Karpas-422 (cell line): ENCODE data around the gene SGPL1. TPM values are rescaled to one million over a fixed set of nuclear protein-coding genes. Genes with fewer than 3 reads are reported as not detected.

Source experiments
- DNase-seq: peaks from one replicate; pipeline ENCODE4 v3.0.0-alpha.2; 2015
- H2AFZ ChIP-seq: fragments of 200-600 bp; sonication (generic); 2 replicates; pipeline ENCODE4 v1.6.1; 2014; ENCODE audit warnings: antibody characterized with exemption, low read length, mixed read lengths
- H3K27ac ChIP-seq: fragments of 200-600 bp; sonication (generic); 2 replicates; pipeline ENCODE4 v1.5.1; 2014; ENCODE audit warnings: mild to moderate bottlenecking, low read length, moderate library complexity
- H3K27me3 ChIP-seq: fragments of 200-600 bp; sonication (generic); 2 replicates; pipeline ENCODE4 v1.6.1; 2014; ENCODE audit warnings: low read length, mixed read lengths
- H3K36me3 ChIP-seq: fragments of 200-600 bp; sonication (generic); 2 replicates; pipeline ENCODE4 v1.6.1; 2014; ENCODE audit warnings: low read length, mixed read lengths; ENCODE audit not compliant: insufficient read depth
- H3K4me1 ChIP-seq: fragments of 200-600 bp; sonication (generic); 2 replicates; pipeline ENCODE4 v1.6.1; 2014; ENCODE audit warnings: mild to moderate bottlenecking, low read length, mixed read lengths
- H3K4me2 ChIP-seq: fragments of 200-600 bp; sonication (generic); 2 replicates; pipeline ENCODE4 v1.6.1; 2014; ENCODE audit warnings: low read length, low read depth, mild to moderate bottlenecking; ENCODE audit not compliant: poor library complexity, severe bottlenecking
- H3K4me3 ChIP-seq: fragments of 200-600 bp; sonication (generic); 2 replicates; pipeline ENCODE4 v1.5.1; 2014; ENCODE audit warnings: mild to moderate bottlenecking, antibody characterized with exemption, low read length, mixed read lengths
- H3K79me2 ChIP-seq: fragments of 200-600 bp; sonication (generic); 2 replicates; pipeline ENCODE4 v1.6.1; 2014; ENCODE audit warnings: mild to moderate bottlenecking, low read length, mixed read lengths
- H3K9ac ChIP-seq: fragments of 200-600 bp; sonication (generic); 2 replicates; pipeline ENCODE4 v1.6.0; 2014; ENCODE audit warnings: low read length
- H3K9me2 ChIP-seq: fragments of 200-600 bp; sonication (generic), shearing (Covaris generic); replicated peaks from 2 replicates; pipeline ENCODE4 v1.6.0; 2014; ENCODE audit warnings: mild to moderate bottlenecking, low read length, moderate library complexity; ENCODE audit not compliant: insufficient read depth
- H3K9me3 ChIP-seq: fragments of 300-700, 200-600 bp; sonication (generic); 2 replicates; pipeline ENCODE4 v1.6.1; 2014; ENCODE audit warnings: low read length, mixed read lengths
- H4K20me1 ChIP-seq: fragments of 200-600 bp; sonication (generic); 2 replicates; pipeline ENCODE4 v1.6.1; 2014; ENCODE audit warnings: mild to moderate bottlenecking, antibody characterized with exemption, low read length, low read depth; ENCODE audit not compliant: insufficient read depth
- total RNA-seq: library from RNA; depleted of rRNA; stranded (reverse); fragments of >200 nt; shearing (Covaris generic); gene quantifications from 2 replicates; pipeline ENCODE4 v1.2.3, GENCODE V29; 2014; ENCODE audit warnings: low replicate concordance

Gene SGPL1
- total RNA-seq, 1 experiment from 2014 or later = 26.3 TPM

DNA sequence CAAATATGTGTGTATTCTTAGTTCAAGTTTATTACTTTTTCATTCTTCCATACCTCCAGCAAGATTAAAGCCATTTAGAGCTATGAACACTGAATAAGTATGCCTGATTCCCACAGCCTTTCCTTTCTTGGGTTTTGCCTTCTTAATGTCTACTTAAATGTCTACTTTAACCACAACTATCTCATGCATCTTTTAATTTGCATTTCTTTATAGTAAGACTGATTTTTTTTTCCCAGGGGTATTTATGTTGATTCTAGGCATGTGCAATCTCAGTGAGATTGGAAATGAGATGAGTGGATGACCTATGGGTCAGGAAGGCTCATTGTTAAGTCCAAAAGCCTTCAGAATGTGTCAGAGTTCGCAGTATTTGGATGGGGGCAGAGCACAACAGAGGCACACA lies 69.0 kb downstream of the SGPL1 start:
- Histone ChIP-seq H3K9me3 (no peaks in the 10 kb centered on the region), H3K9ac (no peak overlapping the region), H3K79me2 (peaks cover 15% of the 10 kb centered on the region), H3K4me1 (peaks cover 25% of the 10 kb centered on the region), H3K27ac (no peak overlapping the region), H3K9me2 (no peaks in the 10 kb centered on the region), H3K4me2 (no peak overlapping the region), H3K4me3 (no peak overlapping the region), H3K36me3 (peaks cover 3% of the 10 kb centered on the region; the same call in 1 of the 2 replicates), H4K20me1 (no peaks in the 10 kb centered on the region), H3K27me3 (no peaks in the 10 kb centered on the region), H2AFZ (no peak overlapping the region)
- DNase-seq = no peak

DNA sequence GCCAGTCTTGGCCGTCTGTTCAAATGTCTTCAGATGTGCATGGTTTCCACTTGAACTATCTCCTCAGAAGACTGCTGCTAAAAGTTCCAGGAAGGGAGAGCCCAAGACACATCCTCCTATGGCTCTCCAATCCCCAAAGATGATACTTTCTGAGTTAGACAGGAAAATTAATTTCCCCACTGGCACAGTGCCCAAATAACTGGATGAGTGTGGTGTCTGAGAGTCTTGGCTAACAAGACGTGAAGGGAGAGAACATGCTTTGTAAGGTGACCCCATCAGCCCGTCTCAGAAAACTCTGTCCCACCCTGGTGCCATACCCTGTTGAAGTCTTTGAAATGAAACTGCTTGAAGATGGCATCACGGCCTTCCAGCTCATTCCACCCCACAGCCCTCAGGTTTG lies 69.7 kb downstream of the SGPL1 start:
- H3K4me1 ChIP-seq = peaks cover 23% of the 10 kb centered on the region
- H3K36me3 ChIP-seq = peaks cover 3% of the 10 kb centered on the region; the same call in 1 of the 2 replicates
- H3K4me2 ChIP-seq = no peak overlapping the region
- peak; percentile 34 for DNase-seq
- no peaks in the 10 kb centered on the region for H3K9me2 ChIP-seq
- H3K27ac ChIP-seq = no peak overlapping the region
- no peak overlapping the region for H2AFZ ChIP-seq
- no peaks in the 10 kb centered on the region for H3K9me3 ChIP-seq
- peaks cover 15% of the 10 kb centered on the region for H3K79me2 ChIP-seq
- no peaks in the 10 kb centered on the region for H4K20me1 ChIP-seq
- H3K27me3 ChIP-seq = no peaks in the 10 kb centered on the region
- no peak overlapping the region for H3K9ac ChIP-seq
- no peak overlapping the region for H3K4me3 ChIP-seq

DNA sequence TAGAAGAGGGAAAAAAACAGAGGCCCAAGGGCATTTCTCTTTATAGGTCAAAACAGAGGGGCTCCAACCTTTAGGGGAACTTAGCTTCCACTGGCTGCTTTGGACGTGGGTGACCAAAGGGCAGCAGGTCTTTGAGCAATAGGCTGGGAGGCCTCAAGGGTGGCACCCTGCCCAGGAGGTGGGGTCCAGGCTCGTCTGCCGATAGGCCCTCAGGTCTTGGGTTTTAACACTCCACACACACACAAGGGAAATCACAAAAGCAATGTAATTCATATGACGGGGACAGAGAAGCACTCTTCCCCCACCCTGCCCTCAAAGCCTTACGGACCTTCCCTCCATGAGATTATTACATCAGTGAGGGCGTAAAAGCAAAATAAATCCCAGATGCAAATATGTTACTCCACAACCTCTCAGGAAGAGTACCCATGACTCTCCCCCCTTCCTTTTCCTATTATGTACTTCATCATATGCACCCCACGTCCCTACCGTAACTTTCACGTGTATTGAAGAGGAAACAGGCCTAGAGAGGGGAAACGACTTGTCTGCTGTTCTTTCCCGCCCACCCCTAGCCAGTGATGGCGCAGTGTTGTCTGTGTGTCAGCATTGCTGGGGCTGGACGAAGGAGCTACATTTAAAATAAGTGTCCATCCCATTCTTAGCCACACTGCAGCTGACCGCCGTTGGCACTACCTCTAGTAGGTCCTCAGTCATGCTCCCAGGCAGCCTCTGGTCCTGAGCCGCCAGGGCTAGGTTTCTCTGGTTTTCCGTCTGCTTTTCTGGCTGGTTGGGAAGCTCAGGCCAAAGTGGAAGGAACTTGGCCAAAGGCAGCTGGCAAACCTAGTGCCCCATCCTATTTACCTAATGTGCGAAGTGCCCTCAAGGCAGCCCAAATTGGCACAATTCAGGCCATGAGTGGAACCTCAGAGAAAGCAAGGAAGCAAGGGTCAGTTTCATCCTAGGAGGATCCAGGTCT lies 70.5 kb downstream of the SGPL1 start:
- H3K9ac ChIP-seq = no peak overlapping the region
- H3K4me1 ChIP-seq = peaks cover 23% of the 10 kb centered on the region
- H3K79me2 ChIP-seq = peaks cover 15% of the 10 kb centered on the region
- H3K9me3 ChIP-seq = no peaks in the 10 kb centered on the region
- no peak overlapping the region for H3K4me2 ChIP-seq
- no peak overlapping the region for H3K27ac ChIP-seq
- no peak overlapping the region for H3K4me3 ChIP-seq
- H3K36me3 ChIP-seq = peaks cover 3% of the 10 kb centered on the region; the same call in 1 of the 2 replicates
- DNase-seq = peak; percentile 10
- H3K27me3 ChIP-seq = no peaks in the 10 kb centered on the region
- no peak overlapping the region for H2AFZ ChIP-seq
- no peaks in the 10 kb centered on the region for H3K9me2 ChIP-seq
- no peaks in the 10 kb centered on the region for H4K20me1 ChIP-seq

DNA sequence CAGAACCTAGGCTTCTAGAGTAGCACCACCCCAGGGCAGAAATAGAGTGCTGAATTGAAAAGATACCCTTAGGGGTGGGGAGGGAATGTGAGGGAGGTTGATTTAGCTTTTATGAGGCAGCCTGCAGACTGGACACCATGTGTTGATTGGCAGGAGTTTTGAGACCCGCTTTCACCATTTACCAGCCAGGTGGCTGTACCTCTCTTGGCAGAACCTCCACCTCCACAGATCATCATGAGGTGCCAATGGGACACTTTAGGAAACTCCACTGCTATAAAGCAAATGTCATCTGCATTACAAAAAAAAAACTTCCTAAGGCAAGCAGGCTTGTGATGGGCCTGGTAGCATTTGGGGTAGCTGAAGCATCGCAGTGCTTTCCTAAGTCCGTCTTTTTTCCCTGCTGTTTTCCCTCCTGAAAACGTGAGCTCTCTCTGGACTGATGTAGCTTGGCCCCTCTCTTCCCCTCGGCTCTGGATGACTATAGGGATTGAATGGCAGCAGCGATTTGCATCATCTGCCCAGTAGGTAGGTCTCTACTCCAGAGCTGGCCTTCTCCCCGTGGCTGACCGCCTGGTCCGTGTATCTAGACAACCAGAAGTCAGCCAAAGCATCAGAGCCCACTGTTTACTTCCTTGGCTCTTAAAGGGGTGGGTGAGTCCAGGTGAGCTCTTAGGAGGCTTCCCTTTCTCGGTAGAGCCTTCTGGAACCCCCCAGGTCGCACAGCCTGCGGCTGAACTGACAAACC lies 71.3 kb downstream of the SGPL1 start:
- peaks cover 15% of the 10 kb centered on the region for H3K79me2 ChIP-seq
- no peaks in the 10 kb centered on the region for H3K9me2 ChIP-seq
- H2AFZ ChIP-seq = no peak overlapping the region
- DNase-seq = peak; percentile 39
- peak overlapping the region; percentile 67 for H3K27ac ChIP-seq
- no peaks in the 10 kb centered on the region for H3K27me3 ChIP-seq
- no peaks in the 10 kb centered on the region for H3K9me3 ChIP-seq
- peaks cover 3% of the 10 kb centered on the region; the same call in 1 of the 2 replicates for H3K36me3 ChIP-seq
- peak overlapping the region; percentile 98 for H3K4me2 ChIP-seq
- no peaks in the 10 kb centered on the region for H4K20me1 ChIP-seq
- peak overlapping the region; percentile 77 for H3K9ac ChIP-seq
- H3K4me1 ChIP-seq = peaks cover 23% of the 10 kb centered on the region
- peak overlapping the region; percentile 72 for H3K4me3 ChIP-seq

DNA sequence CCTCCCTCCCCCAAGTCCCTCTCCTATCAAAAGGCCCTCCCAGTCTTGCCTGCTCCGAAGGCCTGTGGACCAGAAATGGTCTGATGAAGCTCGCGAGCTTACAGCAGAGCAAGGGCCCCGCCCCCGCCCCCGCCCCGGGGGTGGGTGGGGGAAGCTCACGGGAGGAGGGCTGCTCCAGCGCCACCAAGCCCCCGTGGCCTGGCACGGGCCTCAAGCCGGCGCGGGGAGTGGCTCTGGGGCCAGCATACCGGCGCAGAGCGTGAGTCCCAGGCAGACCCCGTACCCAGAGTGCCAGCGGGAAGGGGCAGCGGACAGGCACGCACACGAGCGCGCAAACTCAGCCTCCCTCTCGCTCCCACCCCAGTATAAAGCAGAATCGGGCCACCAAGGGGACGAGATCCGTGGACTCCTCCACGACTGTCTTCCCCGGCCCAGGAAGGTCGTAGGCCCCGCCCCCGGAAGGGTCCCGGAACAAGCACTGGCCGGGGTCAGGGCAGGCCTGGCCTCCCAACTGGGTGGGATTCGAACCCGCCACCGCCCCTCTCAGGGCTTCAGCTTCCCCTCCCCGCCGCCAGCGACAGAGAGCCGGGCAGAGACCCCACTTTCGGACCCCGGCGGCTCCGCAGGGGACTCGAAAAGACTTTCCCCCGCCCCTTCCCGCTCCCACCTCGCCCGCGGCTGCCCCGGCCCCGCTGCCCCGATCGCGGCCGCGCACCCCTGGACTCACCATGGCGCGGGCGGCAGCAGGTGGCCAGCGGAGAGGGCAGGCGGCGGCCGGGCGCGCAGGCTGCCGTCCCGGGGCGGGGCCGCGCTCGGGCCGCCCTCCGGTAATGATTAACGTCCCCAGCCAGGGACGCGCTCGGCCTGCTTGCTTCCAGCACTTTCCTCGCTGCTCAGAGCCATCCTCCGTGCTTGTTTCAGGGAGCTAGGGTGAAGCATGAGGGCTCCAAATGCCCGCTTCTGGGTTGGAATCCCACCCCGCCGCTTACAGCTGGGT lies 72.4 kb downstream of the SGPL1 start, which contains the start of gene PCBD1:
PCBD1 (minus strand) TSS at position 762 of the 997 bp plus-strand sequence; CDS start at position 730, 32 bp downstream.
- Histone ChIP-seq H2AFZ (peak within 1 kb of the TSS; percentile 80), H3K9ac (peak within 1 kb of the TSS; percentile 77), H3K4me1 (peaks cover 25% of the 10 kb centered on the region), H3K79me2 (peaks cover 15% of the 10 kb centered on the region), H3K4me3 (peak within 1 kb of the TSS; percentile 72), H3K9me2 (no peaks in the 10 kb centered on the region), H3K36me3 (peaks cover 3% of the 10 kb centered on the region; the same call in 1 of the 2 replicates), H3K9me3 (no peaks in the 10 kb centered on the region), H3K27me3 (no peaks in the 10 kb centered on the region), H3K27ac (peak within 1 kb of the TSS; percentile 67), H3K4me2 (peak within 1 kb of the TSS; percentile 98), H4K20me1 (no peaks in the 10 kb centered on the region)
- DNase-seq = peak; percentile 93

DNA sequence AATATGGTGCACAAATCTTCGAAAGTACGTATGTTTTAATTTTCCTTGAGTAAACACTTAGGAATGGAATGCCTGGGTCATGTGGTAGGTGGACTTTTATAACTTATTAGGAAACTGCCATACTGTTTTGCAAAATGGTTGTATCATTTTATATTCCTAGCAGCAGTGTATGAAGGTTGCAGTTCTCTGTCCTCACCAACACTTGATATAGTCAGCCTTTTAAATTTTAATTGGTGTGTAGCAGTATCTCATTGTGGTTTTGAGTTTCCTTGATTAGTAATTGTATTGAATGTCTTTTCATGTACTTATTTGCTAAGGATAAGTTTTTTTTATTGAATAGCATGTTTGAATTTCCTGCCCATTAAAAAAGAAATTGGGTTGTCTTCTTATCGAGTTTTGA lies 73.5 kb downstream of the SGPL1 start:
- no peaks in the 10 kb centered on the region for H3K9me2 ChIP-seq
- no peak overlapping the region for H3K27ac ChIP-seq
- H4K20me1 ChIP-seq = no peaks in the 10 kb centered on the region
- peaks cover 15% of the 10 kb centered on the region for H3K79me2 ChIP-seq
- peak overlapping the region; percentile 98 for H3K4me2 ChIP-seq
- H3K4me1 ChIP-seq = peaks cover 26% of the 10 kb centered on the region
- H3K9me3 ChIP-seq = no peaks in the 10 kb centered on the region
- DNase-seq = no peak
- H3K4me3 ChIP-seq = peak overlapping the region; percentile 72
- 0 out of 2 replicates have a peak overlapping the region, but pooled peaks have one; percentile 77 for H3K9ac ChIP-seq
- H3K27me3 ChIP-seq = no peaks in the 10 kb centered on the region
- peaks cover 3% of the 10 kb centered on the region; the same call in 1 of the 2 replicates for H3K36me3 ChIP-seq
- peak overlapping the region; percentile 80; the same call in 1 of the 2 replicates for H2AFZ ChIP-seq

DNA sequence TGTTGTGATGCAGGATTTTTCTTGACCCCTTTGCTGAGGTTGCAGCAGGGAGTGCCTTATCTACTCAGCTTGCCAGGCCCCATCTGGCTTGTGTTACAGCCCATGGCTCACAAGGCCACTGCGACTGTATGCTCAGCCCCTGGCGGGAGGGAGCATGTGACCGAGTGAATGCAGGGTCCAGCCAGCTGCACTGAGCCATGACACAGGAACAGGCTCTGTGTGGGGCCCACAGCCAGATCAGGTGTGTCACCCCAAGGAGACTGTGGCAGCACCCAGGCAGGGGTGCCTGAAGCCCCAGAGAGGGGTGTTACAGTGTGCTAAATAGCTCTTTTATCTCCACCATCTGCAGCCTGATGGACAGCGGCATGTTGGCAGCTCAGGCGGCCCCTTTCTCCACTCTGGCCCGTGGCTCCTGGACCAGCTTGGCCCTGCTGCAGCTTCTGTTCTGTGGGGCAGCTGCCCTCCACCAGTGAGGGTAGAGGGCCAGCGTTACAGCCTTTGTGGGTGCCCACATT lies 75.2 kb downstream of the SGPL1 start:
- H3K27ac ChIP-seq = no peak overlapping the region
- no peaks in the 10 kb centered on the region for H4K20me1 ChIP-seq
- no peak overlapping the region for H2AFZ ChIP-seq
- no peak overlapping the region for H3K4me2 ChIP-seq
- H3K4me3 ChIP-seq = no peak overlapping the region
- no peaks in the 10 kb centered on the region for H3K9me2 ChIP-seq
- peaks cover 15% of the 10 kb centered on the region for H3K79me2 ChIP-seq
- DNase-seq = no peak
- H3K4me1 ChIP-seq = peaks cover 18% of the 10 kb centered on the region
- no peaks in the 10 kb centered on the region for H3K27me3 ChIP-seq
- no peaks in the 10 kb centered on the region for H3K9me3 ChIP-seq
- H3K9ac ChIP-seq = no peak overlapping the region
- H3K36me3 ChIP-seq = no peaks in the 10 kb centered on the region
